GM11168 (cell line): ENCODE measurements around the gene GALNT9.

ENCODE experiments used
- in situ Hi-C: fragments of 300-500 bp; cut with MboI; formaldehyde crosslinking; loops from one replicate; pipeline ENCODE4 v1.12.0; 2022; ENCODE audit warnings: low sequenced_read_pairs; ENCODE audit not compliant: unreplicated experiment

Gene GALNT9

GRCh38 chr12:132329036-132329719 is at the start of gene GALNT9:
Gene GALNT9 (minus strand): TSS chr12:132329589. CDS start chr12:132329203, 386 bp downstream.
- in situ Hi-C loops = loop anchor here (10.0 kb wide), 1 partner anchor 46 kb away; no protein-coding TSS in a partner anchor

GRCh38 chr12:132379057-132379456 is 49.7 kb upstream of the GALNT9 start:
- in situ Hi-C loops = loop anchor here (10.0 kb wide), 1 partner anchor 54 kb away; the partner anchor contains the start of gene GALNT9

GRCh38 chr12:132377147-132377546 is 47.8 kb upstream of the GALNT9 start:
- in situ Hi-C loops = loop anchor here (10.0 kb wide), 1 partner anchor 52 kb away; the partner anchor contains the start of gene GALNT9

- in situ Hi-C loops = loop anchor here (10.0 kb wide), 1 partner anchor 52 kb away; the partner anchor contains the start of gene GALNT9
Measured at GRCh38 chr12:132376464-132376830, 47.1 kb upstream of the GALNT9 start.

GRCh38 chr12:132375747-132376463 is 46.5 kb upstream of the GALNT9 start:
- in situ Hi-C loops = loop anchor here (10.0 kb wide), 1 partner anchor 51 kb away; the partner anchor contains the start of gene GALNT9

- in situ Hi-C loops = loop anchor here (10.0 kb wide), 1 partner anchor 50 kb away; the partner anchor contains the start of gene GALNT9
Measured at GRCh38 chr12:132374612-132375445, 45.4 kb upstream of the GALNT9 start.

GRCh38 chr12:132373901-132374611 is 44.7 kb upstream of the GALNT9 start:
- in situ Hi-C loops = loop anchor here (10.0 kb wide), 1 partner anchor 49 kb away; the partner anchor contains the start of gene GALNT9

GRCh38 chr12:132367852-132368251 is 38.5 kb upstream of the GALNT9 start:
- in situ Hi-C loops = no loop called here

GRCh38 chr12:132367071-132367851 is 37.9 kb upstream of the GALNT9 start:
- in situ Hi-C loops = no loop called here

GRCh38 chr12:132366341-132366861 is 37.0 kb upstream of the GALNT9 start:
- in situ Hi-C loops = no loop called here

- in situ Hi-C loops = no loop called here
Measured at GRCh38 chr12:132365226-132365625, 35.8 kb upstream of the GALNT9 start.

- in situ Hi-C loops = no loop called here
Measured at GRCh38 chr12:132364348-132364902, 35.0 kb upstream of the GALNT9 start.

- in situ Hi-C loops = no loop called here
Measured at GRCh38 chr12:132363661-132364347, 34.4 kb upstream of the GALNT9 start.

- in situ Hi-C loops = no loop called here
Measured at GRCh38 chr12:132362996-132363660, 33.7 kb upstream of the GALNT9 start.

- in situ Hi-C loops = no loop called here
Measured at GRCh38 chr12:132360906-132361777, 31.8 kb upstream of the GALNT9 start.

GRCh38 chr12:132360410-132360809 is 31.0 kb upstream of the GALNT9 start:
- in situ Hi-C loops = no loop called here
